HG03442 (cell line): ENCODE measurements around the gene RBL2.
"Not testable (repeated sequence)": the region's sequence is repeated elsewhere in the genome, so short reads cannot be mapped to it uniquely, and the experiment has no call there.

Experiments used
- ATAC-seq: cut with Tn5 transposase; IDR thresholded peaks from one replicate; pipeline ENCODE4 v1.9.1; 2021; ENCODE audit warnings: mild to moderate bottlenecking, moderate library complexity; ENCODE audit not compliant: unreplicated experiment

The RBL2 gene

GRCh38 chr16:53434377-53435065, at the start of gene RBL2:
RBL2 (plus strand) TSS chr16:53434471; CDS start chr16:53434557, 86 bp downstream.
- ATAC-seq = peak; percentile 68

GRCh38 chr16:53384610-53385009, 49.7 kb upstream of the RBL2 start:
- not testable (repeated sequence) for ATAC-seq

GRCh38 chr16:53404959-53405358, 29.3 kb upstream of the RBL2 start:
- ATAC-seq = no peak

- no peak for ATAC-seq
Observed at GRCh38 chr16:53412549-53412948, 21.7 kb upstream of the RBL2 start.

GRCh38 chr16:53413864-53414263, 20.4 kb upstream of the RBL2 start:
- ATAC-seq = no peak

- ATAC-seq = no peak
Observed at GRCh38 chr16:53414381-53414780, 19.9 kb upstream of the RBL2 start.

GRCh38 chr16:53415504-53415903, 18.8 kb upstream of the RBL2 start:
- no peak for ATAC-seq

- no peak for ATAC-seq
Observed at GRCh38 chr16:53417011-53417410, 17.3 kb upstream of the RBL2 start.

GRCh38 chr16:53417976-53418375, 16.3 kb upstream of the RBL2 start:
- ATAC-seq = no peak

- not testable (repeated sequence) for ATAC-seq
Observed at GRCh38 chr16:53419383-53419709, 14.9 kb upstream of the RBL2 start.

- ATAC-seq = no peak
Observed at GRCh38 chr16:53421248-53421647, 13.0 kb upstream of the RBL2 start.

- ATAC-seq = not testable (repeated sequence)
Observed at GRCh38 chr16:53423968-53424367, 10.3 kb upstream of the RBL2 start.

- no peak for ATAC-seq
Observed at GRCh38 chr16:53428681-53429080, 5.6 kb upstream of the RBL2 start.

- no peak for ATAC-seq
Observed at GRCh38 chr16:53429221-53429943, 4.9 kb upstream of the RBL2 start.

- no peak for ATAC-seq
Observed at GRCh38 chr16:53430363-53430762, 3.9 kb upstream of the RBL2 start.

GRCh38 chr16:53433509-53433908, 762 bp upstream of the RBL2 start:
- ATAC-seq = no peak

- ATAC-seq = no peak
Observed at GRCh38 chr16:53433930-53434376, 318 bp upstream of the RBL2 start.

- ATAC-seq = peak; percentile 87
Observed at GRCh38 chr16:53435066-53435688, 906 bp downstream of the RBL2 start.

GRCh38 chr16:53440125-53440524, 5.9 kb downstream of the RBL2 start:
- no peak for ATAC-seq

- ATAC-seq = no peak
Observed at GRCh38 chr16:53445534-53445933, 11.3 kb downstream of the RBL2 start.

- no peak for ATAC-seq
Observed at GRCh38 chr16:53446090-53446489, 11.8 kb downstream of the RBL2 start.
